GM18867 (cell line): ENCODE data around the gene OOSP2.
"Not testable (repeated sequence)": the region's sequence is repeated elsewhere in the genome, so short reads cannot be mapped to it uniquely, and the experiment has no call there.

Source experiments
- ATAC-seq: cut with Tn5 transposase; IDR thresholded peaks from one replicate; pipeline ENCODE4 v1.9.1; 2021; ENCODE audit warnings: mild to moderate bottlenecking, moderate library complexity; ENCODE audit not compliant: unreplicated experiment

Gene OOSP2, protein sequence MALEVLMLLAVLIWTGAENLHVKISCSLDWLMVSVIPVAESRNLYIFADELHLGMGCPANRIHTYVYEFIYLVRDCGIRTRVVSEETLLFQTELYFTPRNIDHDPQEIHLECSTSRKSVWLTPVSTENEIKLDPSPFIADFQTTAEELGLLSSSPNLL

DNA sequence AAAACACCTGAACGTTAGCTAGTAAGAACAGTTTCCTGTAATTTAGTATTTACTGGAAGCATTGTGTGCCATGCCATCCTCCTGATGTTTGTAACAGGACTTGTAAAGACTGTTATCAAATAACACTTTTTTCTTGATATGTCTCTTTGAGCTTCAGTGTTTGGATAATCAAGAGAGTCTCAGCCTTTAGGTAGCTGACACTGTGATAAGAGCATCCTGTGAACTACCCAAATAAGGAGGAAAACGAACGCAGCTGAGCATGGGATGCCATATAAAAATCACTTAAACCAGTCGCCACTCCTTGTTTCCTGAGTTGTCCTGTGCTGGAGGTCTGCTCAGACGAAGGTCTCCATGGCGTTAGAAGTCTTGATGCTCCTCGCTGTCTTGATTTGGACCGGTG, at the start of gene OOSP2:
OOSP2 (plus strand) TSS at position 301 of the 400 bp plus-strand sequence; CDS start at position 352, 51 bp downstream.
- no peak for ATAC-seq

DNA sequence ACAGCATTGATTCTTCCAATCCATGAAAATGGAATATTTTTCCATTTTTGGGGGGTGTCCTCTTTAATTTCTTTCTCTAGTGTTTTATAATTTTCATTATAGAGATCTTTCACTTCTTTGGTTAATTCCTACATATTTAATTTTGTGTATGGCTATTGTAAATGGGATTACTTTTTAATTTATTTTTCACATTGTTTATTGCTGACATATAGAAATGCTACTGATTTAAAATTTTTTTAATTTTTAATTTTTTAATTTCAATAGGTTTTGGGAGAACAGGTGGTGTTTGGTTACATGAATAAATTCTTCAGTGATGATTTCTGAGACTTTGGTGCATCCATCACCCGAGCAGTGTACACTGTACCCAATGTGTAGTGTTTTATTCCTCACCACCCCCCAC, 49.8 kb upstream of the OOSP2 start:
- no peak for ATAC-seq

DNA sequence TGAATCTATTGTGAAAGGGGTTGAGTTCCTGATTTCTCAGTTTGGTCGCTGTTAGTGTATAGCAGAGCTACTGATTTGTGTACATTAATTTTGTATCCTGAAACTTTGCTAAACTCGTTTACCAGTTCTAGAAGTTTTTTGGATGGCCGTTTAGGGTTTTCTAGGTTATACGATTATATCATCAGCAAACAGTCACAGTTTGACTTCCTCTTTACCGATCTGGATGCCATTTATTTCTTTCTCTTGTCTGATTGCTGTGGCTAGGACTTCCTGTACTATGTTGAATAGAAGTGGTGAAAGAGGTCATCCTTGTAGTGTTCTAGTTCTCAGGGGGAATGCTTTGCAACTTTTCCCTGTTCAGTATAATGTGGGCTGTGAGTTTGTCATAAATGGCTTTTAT, 47.8 kb upstream of the OOSP2 start:
- ATAC-seq: no peak

DNA sequence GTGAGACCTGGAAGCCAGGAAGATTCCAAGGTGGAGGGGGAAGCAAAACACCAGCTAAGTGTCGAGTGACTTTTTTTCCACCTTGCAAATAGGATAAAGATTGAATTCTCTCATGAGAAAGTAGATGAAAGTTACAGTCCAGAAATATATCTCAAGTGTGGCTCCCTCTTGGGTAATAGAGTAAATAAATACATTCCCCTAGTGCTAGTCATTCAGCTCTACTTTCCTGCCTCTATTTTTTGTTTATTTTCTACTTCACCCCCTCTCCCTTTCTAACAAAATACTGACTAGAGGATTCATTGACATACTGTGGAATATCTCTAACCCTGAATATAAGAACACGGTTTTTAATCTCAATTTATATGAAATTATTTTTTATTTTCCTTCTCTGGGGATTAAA, 42.4 kb upstream of the OOSP2 start:
- ATAC-seq: no peak

DNA sequence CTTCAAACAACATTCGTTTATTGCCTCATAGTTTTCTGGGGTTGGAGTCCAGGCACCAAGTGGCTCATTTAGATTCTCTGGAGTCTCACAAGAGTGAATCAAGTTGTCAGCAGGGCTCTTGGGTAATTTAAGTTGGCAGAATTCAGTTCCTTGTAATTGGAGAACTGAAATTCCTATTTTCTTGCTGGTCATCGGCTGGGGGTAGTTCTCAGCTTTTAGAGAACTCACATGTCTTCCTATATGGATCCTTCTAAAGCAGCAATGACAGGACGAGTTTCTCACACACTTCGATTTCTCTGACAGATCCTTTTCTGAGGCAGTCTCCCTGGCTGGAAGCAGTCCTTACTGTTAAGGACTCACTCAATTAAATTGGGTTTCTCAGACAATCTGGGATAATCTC, 40.5 kb upstream of the OOSP2 start:
- ATAC-seq: no peak

DNA sequence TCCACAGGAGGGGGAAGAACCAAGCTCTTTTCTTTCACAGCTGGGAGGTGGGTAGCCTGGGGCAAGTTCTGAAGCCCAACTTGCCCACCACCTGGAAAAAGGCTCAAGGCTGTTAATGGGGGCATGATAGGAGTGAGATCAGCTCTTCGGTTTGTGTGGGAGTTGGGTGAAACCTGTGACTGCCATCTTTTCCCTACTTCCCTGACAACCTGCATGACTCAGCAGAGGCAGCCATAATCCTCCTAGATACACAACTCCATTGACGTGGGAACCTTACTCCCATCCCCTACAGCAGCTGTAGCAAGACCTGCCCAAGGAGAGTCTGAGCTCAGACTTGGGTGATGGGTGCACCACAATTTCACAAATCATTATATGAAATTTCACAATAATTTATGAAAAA, 36.5 kb upstream of the OOSP2 start:
- no peak for ATAC-seq

DNA sequence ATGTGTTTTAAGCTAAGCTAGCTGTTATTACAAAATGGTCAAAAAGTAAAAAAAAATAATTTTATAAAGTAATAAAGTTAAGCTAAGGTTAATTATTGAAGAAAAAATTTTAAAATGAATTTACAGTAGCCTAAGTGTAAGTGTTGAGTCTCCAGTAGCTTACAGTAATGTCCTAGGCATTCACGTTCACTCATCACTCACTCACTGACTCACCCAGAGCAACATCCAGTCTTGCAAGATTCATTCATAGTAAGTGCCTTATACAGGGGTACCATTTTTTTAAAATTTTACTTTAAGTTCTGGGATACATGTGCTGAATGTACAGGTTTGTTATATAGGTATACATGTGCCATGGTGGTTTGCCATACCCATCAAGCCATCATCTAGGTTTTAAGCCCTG, 34.8 kb upstream of the OOSP2 start:
- no peak for ATAC-seq

DNA sequence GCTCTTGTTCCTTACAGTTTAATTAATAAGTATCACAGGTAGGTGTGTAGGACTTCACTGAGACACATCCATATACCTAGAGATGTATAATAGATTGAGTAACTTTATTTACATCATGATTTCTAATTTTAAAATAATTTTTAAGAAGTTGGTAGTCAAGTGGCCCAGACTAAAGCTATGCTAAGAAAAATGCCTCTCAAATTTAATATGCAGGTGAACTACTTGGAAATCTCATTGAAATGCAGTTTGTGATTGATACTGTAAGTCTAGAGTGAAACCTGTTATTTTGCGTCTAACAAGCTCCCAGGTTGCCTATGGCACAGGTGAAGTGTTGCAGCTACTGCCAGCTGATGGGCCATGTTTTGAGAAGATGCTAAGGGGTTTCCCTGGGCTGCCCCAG, 23.3 kb upstream of the OOSP2 start, which contains the start of gene OOSP4B:
OOSP4B (plus strand) TSS at position 301 of the 400 bp plus-strand sequence.
- ATAC-seq: no peak

DNA sequence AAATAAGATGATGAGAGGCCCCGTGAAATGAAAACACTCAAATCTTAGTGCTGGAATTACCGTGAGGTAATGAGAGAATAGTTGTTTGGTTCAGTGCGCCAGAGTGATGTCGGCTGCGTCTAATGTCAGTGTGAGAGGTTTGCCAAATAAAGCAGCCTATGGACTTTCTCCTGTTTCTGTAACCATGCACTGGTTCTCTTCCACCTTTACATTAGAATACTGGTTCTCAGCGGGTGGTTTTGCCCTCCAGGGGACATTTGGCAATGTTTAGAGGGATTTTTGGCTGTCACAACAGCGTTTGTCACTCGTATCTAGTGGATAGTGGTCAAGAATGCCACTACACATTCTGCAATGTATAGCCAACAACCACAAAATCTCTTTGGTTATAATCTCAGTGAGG, 22.2 kb upstream of the OOSP2 start:
- no peak for ATAC-seq

DNA sequence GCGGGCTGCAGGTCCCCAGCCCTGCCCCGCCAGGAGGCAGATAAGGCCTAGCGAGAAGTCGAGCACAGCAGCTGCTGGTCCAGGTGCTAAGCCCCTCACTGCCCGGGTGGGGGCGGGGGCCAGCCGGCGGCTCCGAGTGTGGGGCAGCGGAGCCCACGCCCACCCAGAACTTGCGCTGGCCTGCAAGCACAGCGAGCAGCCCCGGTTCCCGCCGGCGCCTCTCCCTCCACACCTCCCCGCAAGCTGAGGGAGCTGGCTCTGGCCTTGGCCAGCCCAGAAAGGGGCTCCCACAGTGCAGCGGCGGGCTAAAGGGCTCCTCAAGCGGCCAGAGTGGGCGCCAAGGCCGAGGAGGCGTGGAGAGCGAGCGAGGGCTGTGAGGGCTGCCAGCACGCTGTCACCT, 19.8 kb upstream of the OOSP2 start:
- ATAC-seq: not testable (repeated sequence)

DNA sequence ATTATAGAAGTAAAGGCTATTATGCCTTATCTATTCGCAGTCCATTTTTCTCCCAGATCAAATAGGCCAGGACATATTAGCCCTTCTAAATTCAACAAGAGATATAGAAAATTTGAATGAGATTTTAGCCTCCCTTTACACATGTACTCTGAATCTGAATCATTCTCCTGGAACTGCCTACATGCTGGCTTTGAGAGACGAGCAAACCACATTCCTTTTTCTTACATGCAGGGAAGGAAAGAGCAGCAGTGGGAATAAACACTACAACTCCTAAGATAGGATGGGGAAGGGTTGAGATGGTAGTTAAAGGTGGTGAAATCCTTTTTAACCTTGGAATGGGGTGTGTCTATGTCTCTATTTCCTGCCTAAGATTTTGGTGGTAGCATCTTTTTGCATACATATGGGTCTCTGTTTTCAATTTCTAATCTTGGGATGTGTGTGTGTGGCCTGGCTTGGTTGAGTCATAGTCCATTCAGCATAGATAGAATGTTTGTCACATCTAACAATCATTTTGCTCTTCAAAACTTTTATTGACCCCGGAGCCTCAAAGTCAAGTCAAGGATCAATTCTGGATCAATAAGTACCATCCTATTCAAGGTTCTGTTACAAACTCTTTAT, 11.1 kb upstream of the OOSP2 start:
- no peak for ATAC-seq

DNA sequence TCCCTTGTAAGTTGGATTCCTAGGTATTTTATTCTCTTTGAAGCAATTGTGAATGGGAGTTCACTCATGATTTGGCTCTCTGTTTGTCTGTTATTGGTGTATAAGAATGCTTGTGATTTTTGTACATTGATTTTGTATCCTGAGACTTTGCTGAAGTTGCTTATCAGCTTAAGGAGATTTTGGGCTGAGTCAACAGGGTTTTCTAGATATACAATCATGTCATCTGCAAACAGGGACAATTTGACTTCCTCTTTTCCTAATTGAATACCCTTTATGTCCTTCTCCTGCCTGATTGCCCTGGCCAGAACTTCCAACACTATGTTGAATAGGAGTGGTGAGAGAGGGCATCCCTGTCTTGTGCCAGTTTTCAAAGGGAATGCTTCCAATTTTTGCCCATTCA, 10.2 kb downstream of the OOSP2 start:
- ATAC-seq: not testable (repeated sequence)

DNA sequence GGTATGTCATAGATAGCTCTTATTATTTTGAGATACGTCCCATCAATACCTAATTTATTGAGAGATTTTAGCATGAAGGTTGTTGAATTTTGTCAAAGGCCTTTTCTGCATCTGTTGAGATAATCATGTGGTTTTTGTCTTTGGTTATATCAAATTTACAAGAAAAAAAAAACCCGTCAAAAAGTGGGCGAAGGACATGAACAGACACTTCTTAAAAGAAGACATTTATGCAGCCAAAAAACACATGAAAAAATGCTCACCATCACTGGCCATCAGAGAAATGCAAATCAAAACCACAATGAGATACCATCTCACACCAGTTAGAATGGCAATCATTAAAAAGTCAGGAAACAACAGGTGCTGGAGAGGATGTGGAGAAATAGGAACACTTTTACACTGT, 10.6 kb downstream of the OOSP2 start:
- ATAC-seq: not testable (repeated sequence)

DNA sequence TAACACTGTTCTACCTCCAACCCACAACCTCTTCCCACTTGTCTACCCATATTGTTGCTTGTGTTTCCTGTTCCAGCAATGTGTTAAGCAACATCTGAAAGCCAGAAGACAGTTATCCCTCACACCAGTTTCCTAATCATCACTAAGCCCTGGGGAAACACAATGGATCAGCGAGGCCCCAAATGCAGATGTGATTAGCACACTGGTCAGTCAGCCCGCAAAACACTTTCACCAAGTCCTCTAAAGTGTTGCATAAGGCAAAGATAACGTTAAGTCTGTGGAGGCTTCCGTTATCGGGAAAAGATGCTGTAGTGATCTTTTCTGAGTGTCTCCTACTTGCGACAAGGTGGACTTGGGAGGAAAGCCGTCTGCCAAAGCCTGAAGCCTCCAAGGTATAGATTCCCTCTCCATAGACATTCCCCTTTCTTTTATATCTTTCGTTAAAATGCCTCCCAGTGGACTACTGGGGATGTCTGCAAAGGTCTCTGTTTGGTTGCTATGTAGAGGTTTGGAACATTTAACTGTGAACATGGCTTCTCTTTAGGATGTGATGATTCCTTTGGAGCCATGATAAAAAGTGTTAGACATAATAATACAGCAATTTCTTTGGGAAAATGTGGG, 16.2 kb downstream of the OOSP2 start, which contains the start of gene MS4A3:
MS4A3 (plus strand) TSS at position 317 of the 621 bp plus-strand sequence. CDS start 4,496 bp downstream, outside the sequence.
- ATAC-seq: no peak

DNA sequence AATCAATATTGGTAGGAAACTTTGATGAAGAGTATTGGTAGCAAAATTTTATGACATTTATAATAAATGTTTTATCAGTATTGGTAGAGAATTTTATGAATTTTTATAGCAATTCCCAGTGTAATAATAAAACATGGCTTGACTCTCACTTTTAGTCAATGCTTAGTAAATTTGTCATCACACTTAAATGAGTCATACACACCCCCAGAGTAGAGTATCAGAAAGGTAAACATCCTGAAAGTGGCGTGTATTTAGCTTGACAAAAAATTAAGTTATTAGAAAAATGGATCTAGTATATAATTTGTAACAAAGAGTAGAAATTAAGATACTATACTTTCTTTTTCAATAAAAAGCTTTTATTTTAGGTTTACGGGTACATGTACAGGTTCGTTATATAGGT, 18.8 kb downstream of the OOSP2 start:
- ATAC-seq: no peak

DNA sequence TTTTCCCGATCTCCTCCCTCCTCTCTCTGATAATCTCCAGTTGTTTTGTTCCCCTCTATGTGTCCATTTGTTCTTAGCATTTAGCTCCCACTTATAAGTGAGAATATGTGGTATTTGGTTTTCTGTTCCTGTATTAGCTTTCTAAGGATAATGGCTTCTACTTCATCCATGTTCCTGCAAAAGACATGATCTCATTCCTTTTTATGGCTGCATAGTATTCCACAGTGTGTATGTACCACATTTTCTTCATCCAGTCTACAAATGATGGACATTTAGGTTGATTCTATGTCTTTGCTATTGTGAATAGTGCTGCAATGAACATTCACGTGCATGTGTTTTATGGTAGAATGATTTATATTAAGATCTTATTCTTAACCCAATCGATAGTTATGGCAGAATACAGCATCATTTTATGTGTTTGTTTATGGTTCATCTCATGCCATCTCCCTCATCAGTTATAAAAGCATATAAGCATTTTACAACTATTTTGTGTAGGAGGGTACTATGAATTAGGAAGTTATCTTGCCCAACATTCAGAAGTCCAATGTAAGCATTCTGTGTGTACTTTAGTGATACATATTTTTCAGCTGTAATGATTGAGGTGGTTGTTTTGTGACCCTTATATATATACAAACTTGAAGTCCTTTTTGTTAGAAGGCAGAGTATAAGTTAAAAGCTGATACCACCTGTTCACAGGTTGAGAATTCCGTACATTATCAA, 19.5 kb downstream of the OOSP2 start:
- ATAC-seq: no peak

DNA sequence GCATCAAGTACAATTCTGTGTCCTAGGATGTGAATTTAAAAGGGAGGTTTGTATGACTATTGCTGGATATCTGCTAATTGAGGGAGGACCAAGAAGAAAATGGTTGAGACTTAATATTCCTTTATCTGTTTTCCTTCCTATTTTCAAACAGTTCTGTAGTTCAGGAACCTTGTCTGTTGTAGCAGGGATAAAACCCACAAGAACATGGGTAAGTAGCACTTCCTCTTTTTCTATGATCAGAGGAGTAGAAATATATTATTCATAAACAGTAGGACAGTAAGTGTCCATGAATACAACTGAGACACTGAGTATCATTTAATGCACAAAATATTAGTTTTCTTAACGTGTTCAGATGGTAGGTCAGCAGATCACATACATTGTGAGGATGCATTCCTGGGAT, 23.9 kb downstream of the OOSP2 start:
- no peak for ATAC-seq

DNA sequence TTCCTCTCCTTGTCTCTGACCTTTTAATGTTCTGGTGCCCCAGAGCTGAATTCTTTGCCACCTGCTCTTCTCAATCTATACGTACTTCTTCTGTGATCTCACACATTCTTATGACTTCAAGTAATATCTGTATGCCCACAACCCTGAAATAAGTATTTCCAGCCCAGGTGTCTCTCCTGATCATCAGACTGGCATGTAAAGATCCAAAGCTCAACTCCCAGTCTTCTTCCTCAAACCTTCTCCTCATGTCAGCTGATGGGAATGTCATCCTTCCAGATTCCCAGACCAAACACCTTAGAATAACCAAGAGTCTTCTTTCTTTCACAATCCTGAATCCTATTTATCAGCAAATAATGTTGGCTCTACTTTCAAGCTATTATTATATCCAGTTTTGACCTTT, 25.6 kb downstream of the OOSP2 start:
- ATAC-seq: no peak

DNA sequence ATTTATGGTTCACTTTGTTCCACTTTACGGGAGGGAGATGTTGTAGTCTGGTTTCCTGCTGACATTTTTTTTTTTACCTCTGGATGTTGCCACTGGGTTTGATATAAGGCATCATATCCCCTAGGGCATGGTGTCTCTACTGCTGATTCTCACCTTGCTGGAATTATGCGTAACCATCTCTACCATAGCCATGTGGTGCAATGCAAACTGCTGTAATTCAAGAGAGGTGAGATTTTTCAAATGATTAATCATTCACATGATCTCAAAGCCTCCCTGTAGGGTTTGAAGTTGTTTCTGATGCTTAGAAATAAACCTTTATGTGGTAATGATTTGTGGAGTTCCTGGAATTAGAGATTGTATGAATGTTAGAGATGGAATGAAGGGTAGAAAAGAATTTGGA, 29.2 kb downstream of the OOSP2 start:
- ATAC-seq: no peak

DNA sequence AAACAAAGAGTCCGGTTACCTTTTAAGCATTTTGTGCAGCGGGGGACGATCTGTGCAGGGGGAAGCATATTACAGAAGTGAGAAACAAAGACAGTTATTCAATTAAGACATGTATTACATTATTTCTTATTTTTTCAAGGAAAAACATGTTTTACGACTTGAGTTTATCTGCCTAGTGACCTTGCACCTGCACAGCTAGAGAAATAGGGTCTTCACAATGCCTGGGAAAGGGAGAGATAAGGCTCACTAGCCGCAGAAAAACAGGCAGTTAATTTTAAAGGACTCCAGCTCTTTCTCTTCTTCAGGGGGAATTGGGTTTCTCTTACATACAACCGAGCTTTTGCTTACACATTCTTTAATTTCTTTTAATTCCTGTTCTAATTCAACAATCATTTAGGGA, 31.4 kb downstream of the OOSP2 start:
- ATAC-seq: not testable (repeated sequence)

DNA sequence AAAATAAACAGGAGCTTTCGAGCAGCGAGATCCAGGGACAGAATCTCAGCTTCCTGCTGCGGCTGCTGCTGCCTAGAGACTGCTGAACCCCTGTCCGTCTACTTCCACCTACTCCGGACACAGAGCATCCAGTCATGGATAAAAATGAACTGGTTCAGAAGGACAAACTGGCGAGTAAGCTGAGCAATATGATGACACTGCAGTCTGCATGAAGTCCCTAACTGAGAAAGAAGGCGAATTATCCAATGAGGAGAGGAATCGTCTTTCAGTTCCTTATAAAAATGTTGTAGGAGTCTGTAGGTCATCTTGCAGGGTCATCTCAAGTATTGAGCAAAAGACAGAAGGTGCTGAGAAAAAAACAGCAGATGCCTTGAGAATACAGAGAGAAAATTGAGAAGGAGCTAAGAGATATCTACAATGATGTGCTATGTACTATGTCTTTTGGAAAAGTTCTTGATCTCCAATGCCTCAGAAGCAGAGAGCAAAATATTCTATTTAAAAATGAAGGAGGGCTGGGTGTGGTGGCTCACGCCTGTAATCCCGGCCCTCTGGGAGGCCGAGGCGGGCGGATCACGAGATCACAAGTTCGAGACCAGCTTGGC, 37.1 kb downstream of the OOSP2 start:
- ATAC-seq: no peak
